GM21390 (cell line): ENCODE measurements around the gene MYO5A.
"Not testable (repeated sequence)": the region's sequence is repeated elsewhere in the genome, so short reads cannot be mapped to it uniquely, and the experiment has no call there.

Experiments used
- ATAC-seq: cut with Tn5 transposase; IDR thresholded peaks from one replicate; pipeline ENCODE4 v1.9.1; 2021; ENCODE audit not compliant: unreplicated experiment

The MYO5A gene

DNA sequence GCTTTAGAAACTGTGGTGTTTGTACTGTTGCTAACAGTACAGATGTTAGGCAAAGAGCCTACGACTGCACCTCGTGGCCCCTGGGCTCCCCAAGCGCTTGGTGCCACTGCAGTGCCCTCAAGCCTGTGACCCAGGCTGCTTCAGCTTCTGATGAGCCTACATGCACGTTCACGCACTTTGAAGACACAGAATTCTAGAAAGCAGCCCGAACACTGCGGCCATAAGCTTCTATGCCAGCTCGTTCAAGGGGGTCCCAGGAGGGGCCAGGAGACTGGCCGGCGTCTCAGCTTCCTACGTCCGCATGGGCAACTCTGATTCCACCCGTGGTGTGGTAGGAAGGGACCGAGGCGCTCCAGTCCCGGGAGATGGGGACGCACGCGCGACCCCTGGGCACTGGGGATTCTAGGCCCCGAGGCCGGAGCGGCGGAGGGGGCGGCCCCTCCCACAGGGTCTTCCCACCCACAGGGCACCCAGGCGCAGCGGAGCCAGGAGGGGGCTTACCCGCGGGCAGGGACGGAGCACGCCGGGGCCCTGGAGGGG lies 233.7 kb downstream of the MYO5A start:
- ATAC-seq, result no peak

DNA sequence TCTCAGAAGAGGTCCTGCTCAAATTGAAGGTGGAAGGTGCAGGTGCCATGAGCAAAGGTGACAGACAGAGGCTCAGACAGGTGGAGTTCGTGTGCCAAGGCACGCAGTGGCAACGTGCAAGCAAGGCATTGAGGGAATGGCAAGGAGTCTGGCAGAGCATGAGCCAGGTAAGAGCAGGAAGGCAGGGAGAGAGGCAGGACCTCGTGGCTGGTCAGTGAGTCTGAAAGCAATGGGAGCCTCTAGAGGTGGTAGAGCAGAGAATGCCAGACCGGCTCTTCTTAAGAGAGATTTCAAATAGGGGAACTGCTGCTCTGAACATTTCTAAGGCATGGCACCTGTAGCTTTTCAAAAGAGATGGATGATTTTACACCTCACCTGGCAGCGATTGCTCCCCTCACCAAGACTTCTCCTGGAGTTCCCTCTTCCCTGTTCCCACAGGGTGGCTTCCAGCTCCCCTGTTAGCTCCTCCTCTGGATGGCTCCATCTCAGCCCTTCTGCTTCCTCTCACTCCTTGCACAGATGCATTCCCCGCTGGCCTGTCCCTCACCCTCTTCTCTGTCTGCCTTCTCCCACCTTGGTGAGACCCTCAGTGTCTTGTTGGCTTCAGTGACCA lies 235.8 kb downstream of the MYO5A start:
- no peak for ATAC-seq

DNA sequence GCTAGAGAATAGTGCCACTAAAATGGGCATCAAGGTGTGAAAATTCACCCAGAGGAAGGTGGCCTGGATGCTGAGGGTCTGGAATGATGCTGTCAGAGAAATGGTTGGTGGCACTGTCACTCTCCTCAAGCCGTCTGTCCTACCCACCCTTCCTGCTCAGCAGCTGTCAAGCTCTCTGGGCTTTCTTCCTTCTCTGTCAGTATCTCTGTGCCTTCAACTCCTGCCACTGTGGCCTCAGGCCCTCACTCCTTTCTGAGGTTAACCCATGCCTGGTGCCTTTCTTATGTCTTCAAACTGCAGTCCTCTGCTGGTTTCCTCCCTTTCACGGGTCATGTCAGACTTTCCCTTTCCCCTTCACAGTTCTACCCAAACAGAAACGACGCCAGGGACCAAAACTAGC lies 237.5 kb downstream of the MYO5A start:
- peak; percentile 51 for ATAC-seq

DNA sequence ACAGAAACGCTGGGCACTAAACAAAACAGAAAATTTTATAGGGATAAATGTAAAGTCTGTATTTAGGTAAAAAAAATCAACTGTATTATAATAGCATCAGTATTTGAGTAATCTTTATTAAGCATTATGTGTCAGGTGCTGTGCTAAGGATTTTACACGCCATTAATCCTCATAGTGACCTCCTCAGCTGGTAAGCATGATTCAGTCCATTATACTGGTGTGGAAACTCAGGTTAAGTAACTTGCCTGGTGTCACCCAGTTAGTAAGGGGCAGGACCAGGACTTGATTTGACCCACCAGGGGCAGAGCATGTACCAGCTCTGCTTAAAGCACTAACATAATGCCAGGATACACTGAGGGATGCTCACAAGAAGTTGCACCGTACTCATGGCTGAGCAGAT lies 237.9 kb downstream of the MYO5A start:
- no peak for ATAC-seq

DNA sequence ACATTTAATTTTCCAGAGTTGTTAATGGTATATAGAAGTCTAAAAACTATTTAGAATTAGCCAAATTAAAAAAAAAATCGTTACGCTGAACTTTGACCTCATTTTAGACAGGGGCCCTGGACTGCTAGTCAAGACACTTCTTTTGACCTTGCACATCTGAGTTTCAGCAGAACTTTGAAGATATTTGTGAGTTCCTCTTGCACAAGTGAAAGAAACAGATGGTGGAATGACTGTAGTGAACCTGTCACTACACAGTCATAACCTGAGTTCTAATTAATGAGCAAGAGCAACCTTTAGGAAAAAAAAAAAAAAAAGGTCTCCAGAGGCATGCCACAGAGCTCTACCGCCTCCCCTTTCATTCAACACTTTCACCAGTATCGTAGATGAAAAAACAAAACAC lies 238.4 kb downstream of the MYO5A start:
- no peak for ATAC-seq

DNA sequence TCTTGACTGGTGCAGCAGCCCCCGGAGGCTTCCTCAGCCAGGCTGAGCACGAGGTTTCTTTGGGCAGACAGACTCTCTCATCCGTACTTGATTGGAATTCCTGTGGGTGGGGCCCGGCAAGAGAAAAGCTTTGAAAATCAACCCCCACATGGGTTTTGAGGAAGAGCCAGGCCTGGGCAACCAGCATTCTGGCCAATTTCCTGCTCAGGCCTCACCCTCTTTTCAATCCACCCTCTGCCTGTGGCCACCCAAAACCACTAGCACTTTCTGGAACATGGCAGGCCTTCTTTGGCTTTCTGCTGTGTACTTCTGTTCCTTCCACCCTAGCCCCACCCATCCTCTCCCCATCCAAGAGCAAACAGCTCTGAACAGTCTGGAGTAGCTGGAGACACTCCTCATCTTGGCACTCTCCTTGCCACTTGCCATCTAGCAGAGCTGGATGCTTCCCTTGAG lies 239.0 kb downstream of the MYO5A start:
- ATAC-seq, result no peak

DNA sequence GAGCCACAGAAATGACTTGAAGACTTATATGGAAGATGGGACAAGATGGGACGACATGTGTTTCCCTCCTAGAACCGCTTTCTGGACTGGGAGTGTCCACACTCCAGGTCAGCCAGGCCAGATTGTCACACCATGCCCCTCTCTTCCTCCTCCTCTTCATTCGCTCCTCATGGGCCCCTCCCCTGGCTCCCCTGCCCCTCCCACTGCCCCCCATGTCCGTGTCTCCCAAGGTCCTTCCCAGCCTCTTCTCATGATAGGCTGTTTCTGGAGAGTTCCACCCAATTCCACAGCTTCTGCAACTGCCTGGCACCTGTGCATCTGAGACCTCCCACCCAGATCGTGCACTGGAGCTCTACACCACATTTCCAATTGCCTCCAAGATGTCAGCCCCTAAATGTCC lies 239.7 kb downstream of the MYO5A start:
- ATAC-seq, result no peak

DNA sequence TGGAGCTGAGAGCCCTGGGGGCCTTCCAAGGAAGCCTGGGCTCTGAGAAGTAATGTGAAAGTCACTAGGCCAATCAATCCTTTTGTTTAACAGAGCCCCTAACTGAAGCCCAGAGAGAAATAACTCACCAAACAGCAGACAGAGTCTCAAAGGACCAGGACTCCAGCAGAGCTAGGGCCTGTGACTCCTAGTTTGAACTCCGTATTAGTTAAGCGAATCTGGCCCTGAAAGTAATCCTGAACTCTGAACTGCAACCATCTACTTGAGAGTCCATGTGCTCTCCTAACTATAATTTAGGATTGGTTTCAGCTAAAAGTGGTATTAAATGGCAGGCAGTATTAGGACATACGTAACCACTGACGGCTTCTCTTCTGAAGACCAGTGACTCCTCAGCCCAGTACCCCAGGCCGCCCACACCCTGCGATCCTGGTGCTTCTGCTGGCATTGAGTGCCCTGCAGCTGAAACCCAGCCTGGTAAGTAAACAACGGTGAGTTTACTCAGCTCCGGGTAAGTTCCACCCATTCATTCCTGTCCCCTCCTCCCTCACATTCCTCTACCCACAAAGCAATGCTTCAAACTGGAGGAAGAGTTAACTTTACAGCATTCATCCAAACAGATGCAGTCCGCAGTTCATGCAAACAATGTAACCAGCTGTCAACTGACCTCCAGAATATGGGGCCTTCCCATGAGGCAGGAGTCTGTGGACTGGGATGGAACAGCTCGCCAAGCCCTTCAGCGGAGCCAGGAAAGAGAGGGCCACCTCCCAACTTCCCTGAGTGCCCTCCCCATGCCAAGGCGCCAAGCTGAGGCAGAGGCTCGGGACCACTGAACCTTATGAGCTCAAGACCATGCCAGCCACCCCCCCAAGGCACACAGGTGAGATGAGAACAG lies 240.4 kb downstream of the MYO5A start:
- ATAC-seq, result no peak

DNA sequence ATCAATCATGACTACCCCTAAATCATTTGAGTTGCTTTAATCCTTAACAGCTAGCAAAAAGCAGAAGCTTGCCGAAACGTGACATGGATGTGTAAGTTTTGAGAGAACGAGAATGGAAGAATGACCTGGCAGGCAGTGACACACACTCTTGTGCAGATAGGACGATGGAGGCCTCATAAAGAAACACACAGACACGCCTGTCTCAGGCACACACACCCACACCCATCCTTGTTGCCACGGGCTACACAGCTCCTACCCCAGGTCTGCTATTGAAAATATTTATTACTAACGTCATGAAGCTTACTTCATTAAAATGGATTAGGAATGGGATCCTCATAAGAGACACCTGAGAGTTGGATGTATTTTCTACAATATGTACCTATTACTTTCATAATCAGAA lies 241.6 kb downstream of the MYO5A start:
- no peak for ATAC-seq

DNA sequence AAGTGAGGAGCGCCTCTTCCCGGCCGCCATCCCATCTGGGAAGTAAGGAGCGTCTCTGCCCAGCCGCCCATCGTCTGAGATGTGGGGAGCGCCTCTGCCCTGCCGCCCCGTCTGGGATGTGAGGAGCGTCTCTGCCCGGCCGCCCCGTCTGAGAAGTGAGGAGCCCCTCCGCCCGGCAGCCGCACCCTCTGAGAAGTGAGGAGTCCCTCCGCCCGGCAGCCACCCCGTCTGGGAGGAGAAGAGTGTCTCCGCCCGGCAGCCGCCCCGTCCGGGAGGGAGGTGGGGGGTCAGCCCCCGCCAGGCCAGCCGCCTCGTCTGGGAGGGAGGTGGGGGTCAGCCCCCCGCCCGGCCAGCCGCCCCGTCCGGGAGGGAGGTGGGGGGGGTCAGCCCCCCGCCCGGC lies 242.7 kb downstream of the MYO5A start:
- ATAC-seq, result not testable (repeated sequence)

DNA sequence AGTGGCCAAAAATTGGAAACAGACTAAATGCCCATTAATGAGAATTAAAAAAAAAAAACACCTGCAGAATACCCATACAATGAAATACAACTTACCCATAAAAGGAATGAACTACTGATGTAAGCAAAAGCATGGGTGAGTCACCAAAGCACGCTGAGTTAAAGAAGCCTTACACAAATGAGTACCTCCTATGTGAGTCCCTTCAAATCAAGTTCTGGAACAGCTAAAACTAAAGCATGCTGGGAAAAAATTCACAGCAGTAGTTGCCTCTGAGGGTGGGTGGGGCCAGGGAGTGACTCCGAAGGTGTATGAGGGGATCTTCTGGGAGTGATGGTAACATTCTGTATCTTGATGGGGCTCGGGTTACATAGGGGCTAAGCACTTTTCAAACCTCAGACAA lies 244.5 kb downstream of the MYO5A start:
- no peak for ATAC-seq

DNA sequence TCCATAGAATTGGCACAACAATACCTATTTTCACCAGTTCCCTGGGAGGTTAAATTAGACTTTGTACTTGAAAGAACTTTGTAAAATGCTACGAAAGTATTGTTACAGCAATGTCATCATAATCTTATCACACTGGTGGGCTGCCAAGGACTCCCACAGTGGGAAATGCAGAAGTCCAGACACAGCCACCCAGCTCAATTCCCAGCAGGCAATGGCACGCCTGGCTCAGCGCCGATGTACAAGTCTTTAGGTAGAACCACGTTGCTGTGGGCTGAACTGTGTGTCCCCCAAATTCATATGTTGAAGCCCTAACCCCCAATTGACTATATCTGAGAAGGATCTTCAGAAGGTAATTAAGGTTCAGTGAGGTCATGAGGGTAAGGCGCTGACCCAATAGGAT lies 245.4 kb downstream of the MYO5A start:
- ATAC-seq, result no peak

DNA sequence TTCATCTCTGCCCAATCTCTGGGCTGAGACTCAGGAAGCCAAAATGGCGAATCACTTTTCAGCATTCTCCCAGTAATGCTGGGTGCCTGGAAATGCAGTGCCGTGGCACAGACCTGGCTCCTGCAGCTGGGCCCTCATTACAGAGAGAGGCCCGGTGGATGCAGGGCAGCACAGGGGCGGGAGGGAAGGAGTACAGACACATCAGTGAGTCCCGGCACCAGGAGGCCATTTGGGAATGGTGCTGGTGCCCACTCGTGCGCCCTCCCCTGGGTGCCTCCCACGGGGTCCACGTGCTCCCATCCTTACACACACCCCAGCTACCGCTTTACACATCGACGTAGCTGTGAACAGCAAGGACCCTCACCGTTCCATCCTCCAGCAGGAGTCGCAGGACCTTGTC lies 246.3 kb downstream of the MYO5A start:
- ATAC-seq, result no peak

DNA sequence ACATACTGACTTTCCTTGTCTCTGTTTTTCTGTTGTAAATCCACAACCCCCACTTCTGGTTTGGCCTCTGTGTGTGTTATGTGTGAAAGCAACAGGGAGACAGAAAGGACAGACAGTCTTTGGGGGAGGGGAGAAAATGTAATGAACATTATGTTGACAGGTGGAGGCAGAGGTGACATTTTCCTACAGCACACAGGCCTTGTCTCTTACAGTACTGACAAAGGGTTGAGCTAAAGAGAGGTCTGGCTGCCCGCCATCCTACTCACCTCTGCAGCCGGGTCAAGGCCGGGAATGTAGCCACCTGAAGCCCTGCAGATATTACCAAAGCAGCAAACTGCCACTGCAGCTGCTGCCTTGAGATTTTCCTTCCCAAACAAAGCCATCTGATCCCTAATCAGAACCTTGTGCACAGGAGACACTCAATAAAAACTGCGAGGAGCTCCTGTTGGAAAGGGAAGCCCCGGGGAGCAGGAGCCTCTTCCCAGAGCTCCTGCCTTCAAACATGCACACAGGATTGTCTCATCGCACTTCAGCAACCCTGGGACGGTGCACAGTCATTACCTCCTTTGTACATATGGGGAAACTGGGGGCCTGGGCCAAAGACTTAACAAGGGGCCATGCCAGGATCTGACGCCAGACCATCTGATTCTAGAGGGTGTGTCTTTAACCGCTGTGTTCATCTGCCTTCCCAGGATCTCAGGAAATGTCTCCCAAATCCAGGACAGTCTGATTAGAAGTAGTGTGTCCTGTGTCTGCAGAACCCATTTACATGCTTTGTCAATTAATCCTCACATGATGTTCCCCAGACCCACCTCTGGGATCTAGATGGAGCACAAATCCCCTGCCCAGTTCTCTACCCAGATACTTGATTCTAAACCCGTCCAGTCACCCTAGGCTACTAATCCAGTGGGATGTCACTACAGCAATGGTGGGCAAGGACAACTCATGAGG lies 247.3 kb downstream of the MYO5A start:
- no peak for ATAC-seq

DNA sequence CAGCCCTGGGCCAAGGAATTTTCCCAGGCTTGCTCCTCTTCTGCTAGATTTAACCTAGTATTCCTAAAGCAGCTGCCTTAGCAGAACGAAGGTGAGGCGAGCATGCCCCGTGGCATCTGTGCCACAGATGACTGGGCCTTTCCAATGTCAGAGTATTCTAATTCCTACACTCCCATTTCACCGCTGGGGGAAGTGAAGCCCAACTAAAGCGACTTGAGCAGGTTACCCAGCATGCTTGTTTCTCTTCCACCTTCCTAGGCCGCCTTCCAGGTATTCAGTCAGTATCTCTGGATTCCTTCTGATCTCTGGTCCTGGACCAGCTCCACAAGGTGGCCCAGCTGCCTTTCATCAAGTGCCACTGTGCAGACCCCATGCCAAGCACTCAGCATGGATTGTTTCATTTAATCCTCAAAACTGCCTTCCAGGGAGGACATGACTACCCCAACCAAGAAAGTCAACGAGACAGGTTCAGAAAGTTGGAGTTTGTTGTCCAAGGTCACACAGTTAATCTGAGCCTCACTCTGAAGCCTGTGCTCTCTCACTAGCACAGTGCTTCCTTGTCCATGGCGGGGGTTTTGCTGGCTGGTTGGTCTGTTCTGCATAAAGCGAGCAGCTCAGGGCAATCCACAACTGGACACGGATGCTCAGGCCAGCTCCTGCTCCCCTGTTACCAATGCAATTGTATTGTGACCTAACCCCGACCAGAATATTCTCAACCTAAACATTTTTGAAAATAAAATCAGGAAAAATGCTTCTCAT lies 248.2 kb downstream of the MYO5A start:
- no peak for ATAC-seq

DNA sequence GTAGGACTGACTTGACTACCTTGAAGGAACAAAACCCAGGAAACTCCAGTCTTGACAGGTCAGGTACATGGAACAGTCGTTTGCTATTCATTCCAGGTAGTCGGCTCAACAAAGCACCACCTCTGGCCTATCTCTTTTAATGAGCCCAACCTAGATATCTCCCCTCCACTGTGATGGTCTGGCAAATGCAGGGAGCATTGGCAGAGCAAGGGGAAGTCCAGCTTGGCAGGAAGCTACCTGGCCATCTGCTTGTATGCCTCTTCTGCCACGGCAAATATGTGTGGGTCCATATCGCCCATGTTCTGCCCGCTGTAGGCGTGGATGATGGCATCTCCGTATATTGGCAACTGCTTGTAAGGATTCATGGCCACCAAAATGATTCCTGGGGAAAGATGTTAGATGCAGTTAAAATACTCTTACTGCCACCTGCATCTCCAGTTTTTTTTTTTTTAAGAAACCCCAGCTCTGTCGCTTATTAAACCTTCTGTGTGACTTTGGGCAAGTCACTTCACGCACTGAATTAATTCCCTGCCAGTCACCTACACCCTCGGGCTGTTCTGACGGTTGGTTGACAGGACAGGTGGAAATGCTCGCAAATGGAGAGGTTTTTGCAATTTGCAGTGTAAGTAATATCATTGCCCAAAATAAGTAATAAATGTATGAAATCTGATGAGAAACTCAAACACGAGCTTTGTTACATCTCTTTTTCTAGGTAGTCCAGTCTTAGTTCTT lies 249.9 kb downstream of the MYO5A start:
- ATAC-seq, result no peak

DNA sequence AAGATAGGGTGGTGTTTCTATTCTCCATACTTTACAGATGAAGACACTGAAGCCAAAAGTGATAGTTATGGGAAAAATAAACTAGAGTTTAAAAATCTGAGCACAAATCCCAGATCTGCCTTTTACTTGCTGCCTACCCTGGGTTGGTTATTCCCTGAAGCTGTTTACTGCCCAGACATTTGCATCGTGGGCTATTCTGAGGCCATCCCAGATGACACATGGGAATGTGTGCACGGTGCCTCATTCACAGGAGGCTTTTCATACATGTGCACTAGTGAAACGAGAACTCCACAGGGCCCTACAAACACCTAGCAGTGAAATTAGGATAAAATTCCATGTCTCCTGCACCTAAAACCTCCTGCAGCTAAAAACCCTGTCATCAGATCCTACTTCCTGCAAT lies 250.5 kb downstream of the MYO5A start:
- ATAC-seq, result no peak

DNA sequence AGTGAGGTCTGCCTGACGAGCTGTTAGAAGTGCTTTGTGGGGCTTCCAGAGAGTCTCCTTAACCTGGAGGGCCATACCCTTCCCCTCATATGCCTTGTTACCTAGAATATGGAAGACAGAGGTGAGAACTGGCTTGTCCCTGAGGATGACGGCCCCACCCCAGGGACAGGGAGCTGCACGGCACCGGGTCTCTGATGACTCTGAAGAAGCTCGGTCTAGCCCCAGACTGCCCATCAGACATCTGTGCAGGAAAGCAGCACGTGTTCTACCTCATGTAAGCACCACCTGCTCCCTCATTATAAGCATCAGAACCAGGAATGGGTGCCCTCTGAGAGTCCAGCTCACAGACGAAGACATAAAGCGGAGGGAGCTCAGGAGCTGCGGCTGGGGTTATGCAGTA lies 251.1 kb downstream of the MYO5A start:
- no peak for ATAC-seq

DNA sequence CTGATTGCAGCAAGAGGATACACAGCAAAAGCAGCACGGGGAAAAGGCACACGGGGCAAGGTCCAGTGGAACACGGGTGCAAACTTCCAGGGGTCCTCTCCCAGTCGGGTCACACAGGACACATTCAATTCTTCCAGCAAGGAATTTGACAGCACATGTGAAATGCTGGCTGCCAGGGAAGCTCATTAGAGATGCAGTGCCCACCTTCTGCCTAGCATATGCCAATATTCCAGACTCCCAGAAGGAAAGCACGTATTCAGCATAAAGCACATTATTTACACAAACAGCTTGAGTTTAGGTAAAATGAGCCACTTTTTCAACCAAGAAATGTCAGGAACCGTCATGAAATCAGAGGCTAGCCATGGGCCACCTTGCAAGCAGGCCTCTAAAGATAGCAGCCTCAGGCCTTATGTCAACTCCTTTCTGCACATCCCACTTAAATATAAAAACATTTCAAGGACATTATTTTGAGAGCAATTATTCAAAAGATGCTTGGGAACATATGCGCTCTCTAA lies 252.4 kb downstream of the MYO5A start:
- ATAC-seq, result no peak
